Cardiac fibroblast (primary cell): ENCODE measurements around the gene UNC13A.

Source experiments
- DNase-seq, 2 donors: peaks; one replicate each; pipeline versions ENCODE4 v3.0.0 to v3.0.0-alpha.2; 2010; ENCODE audit warnings: low read depth in 2 of 2
- H3K4me3 ChIP-seq, 2 donors: replicated peaks in 1 of 2; 1 replicate in 1 of 2; 2 replicates in 1 of 2; pipeline ENCODE4 v1.5.1; 2011; ENCODE audit warnings: low read depth in 2 of 2, low read length in 2 of 2, mild to moderate bottlenecking in 2 of 2, moderate library complexity in 1 of 2
- CTCF ChIP-seq: IDR thresholded peaks from one replicate; pipeline ENCODE4 v1.5.1; 2011; ENCODE audit warnings: low read depth, mild to moderate bottlenecking, low read length, inconsistent platforms

Gene UNC13A

GRCh38 chr19:17641181-17641580 lies 47.0 kb downstream of the UNC13A start:
- no peak for DNase-seq
- H3K4me3 ChIP-seq, result no peak overlapping the region
- no peak for TF ChIP-seq CTCF

GRCh38 chr19:17633700-17634099 lies 54.5 kb downstream of the UNC13A start:
- TF ChIP-seq CTCF, result no peak
- H3K4me3 ChIP-seq, result no peak overlapping the region
- no peak for DNase-seq

- DNase-seq, result no peak
- H3K4me3 ChIP-seq, result no peak overlapping the region
- no peak for TF ChIP-seq CTCF
These were observed 55.6 kb downstream of the UNC13A start for GRCh38 chr19:17632577-17632976.

- DNase-seq, result no peak
- no peak for TF ChIP-seq CTCF
- H3K4me3 ChIP-seq, result no peak overlapping the region
These were observed 58.4 kb downstream of the UNC13A start for GRCh38 chr19:17629760-17630159.

GRCh38 chr19:17627921-17628320 lies 60.2 kb downstream of the UNC13A start:
- no peak for DNase-seq
- TF ChIP-seq CTCF, result no peak
- no peak overlapping the region for H3K4me3 ChIP-seq

- DNase-seq, result no peak
- H3K4me3 ChIP-seq, result no peak overlapping the region
- TF ChIP-seq CTCF, result no peak
These were observed 61.0 kb downstream of the UNC13A start for GRCh38 chr19:17627161-17627560.

- no peak overlapping the region for H3K4me3 ChIP-seq
- TF ChIP-seq CTCF, result no peak
- no peak for DNase-seq
These were observed 61.6 kb downstream of the UNC13A start for GRCh38 chr19:17626456-17627015.
